C1 segment of cervical spinal cord (tissue), 14 donors: ENCODE results near the gene PHC2.

Source experiments
- DNase-seq, 14 donors: peaks; one replicate each; lab custom pipeline; 2025; lab: John Stamatoyannopoulos, UW

PHC2 gene

DNA sequence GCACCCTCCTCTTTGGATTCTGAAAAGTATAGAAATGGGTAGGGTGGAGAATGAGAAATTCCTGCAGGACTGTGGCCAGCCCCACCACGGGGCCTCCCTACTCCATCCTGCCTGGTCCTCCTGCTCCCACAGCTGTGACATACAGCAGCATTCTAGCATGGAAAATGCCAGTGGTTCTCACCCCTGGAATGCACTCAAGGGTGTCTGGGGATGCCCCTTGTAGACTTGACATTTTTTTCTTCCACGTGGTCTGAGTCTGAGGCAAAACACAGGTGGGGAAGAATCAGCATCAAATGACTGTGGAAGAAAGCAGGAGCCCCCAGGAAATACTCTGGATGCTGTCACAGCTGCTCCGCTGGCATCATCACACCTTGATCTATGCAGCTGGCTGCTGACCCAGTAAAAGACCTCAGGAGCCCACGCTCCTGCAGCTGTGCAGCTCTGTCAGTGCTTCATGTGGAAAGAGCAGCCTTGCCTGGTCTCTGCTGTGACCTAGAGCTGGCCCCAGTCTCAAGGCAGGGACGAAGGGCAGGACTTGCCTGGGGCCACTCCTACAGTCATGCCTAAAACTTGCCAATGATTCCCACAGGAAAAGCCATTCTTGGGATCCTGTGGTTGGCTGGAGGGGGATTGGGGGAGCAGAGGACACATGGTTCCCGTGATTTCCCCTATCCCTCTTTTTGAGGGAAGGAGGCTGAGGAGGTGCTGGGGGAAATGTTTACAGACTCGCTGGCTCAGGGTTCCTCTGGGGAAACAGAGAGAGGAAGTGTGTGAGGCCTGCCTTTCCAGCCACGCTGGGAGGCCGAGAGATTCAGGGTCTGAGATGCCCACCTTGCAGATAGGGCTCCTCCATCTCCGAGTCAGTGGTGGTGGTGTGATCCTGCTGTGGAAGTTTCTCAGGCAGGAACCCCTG, 99.2 kb downstream of the PHC2 start:
- no peak for DNase-seq

DNA sequence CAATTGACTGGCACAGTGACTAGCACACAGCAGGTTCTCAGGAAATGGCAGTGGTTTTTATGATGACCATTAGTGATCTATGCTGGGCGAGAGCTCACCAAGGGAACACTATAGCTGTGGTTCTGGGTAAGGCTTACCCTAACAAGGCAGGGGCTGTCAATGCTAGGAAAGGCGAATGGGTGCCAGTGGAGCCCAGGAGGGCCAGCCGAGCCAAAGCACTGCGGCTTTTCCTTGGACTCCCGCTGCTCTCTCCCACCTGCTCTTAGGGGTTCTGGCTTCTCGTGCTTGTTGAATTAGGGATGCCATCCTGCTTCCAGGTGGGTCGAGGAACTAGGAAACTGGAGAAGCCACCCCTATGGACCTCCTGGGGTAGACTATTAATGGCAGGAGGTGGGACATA, 100.0 kb downstream of the PHC2 start:
- DNase-seq: no peak

DNA sequence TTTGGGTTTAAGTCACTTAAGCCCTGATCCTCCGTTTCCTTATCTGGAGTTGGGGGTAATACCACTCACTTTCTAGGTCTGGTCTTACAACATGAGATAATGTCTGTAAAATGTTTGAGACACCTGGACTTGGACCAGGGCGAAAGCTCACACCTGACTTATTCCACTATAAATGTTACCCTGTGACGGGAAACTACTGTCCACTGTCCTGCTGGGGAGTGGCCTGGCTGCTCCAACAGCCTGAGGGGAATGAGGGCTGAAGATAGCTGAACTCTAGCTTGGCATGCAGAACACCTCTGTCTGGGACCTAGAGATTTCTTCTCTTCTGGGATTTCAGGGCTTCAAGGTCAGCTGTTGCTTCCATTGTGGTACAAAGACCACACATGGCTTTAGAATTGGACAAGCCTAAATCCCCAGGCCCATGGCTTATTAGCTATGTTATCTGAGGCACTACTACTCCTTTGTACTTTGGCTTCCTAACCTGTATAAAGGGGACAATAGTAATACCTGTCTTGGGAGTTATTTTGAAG, 100.5 kb downstream of the PHC2 start:
- DNase-seq: no peak

DNA sequence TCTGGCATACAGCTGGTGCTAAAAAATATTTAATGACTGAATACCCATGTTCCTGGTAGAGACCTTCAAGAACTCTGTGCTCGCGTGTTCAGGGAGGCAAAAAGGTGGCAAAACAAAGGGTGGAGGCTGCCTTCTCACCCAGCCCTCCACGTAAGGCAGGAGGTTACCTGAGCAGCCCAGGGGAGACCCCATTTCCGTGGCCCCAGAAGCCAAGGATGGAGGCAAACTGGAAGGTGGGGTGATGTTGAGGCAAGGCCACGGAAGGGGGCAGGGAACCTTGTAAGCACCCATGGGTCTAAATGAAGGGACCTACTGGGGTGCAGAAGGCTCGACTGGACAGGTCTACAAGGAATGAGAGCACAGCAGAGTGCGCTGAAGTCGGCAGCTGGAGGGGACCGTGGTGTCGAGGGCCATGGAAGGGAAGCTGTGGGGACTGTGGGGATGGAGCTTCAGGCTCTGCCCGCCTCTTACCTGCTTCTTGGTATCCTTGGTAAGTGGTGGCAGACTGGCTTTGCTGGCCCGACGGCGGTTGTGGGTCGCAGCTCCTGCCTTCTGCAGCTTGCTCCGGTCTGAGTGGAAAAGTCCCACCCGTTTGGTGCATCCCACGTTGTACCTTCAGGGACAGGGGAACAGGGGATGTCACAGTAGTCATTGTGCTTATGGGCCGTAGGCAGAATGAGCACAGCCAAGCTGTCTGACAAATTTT, 101.1 kb downstream of the PHC2 start:
- no peak for DNase-seq

DNA sequence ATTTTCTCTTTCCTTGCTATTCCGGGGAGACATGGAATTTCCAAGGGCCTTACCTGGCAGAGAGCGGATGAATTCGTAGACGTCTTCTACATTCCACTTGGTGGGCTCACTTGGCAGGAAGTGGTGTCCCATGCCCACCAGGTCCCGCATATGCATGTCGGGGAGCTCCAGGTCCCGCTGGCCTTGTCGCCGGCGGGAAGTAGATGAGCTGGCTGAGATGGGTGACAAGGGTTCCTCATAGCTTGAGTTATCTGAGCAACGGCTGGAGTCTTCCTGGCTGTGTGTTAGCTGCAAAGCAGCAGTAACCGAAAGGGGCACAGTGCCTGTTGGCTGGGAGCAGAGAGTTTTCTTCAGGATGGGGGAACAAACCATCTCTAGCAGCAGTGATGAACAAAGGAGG, 102.1 kb downstream of the PHC2 start:
- peak in 1 of 14 donors; percentile 24 for DNase-seq

DNA sequence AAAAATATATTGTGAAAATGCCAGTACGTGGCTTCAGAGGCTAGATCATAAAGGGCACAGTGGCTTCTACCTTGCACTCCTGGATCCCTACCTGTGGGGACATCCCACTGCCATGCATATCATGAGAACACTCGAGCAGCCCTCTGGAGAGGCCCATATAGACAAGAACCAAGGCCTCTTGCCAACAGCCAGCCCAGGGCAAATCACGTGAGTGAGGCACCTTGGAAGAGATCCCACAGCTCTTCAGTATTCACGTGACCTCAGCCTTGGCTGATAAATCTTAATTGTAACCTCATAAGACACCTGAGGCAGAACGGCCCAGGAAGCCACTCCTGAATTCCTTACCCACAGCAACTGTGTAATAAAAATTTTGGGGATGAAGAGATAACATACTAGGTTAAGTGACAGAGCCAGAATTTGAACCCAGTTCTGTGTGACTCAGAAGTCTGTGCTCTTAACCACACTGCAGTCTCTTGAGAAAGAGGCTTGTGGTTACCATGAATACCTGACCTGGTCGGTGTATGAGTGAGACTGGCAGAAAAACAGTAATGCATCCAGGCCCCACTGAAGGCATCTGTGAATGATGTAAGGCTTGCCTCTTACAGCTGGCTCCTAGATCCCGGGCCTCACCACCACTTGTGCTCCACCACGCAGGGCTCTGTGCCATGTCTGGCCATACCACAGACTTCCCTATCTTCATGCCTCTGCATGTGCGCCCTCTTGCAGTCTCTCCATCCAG, 103.1 kb downstream of the PHC2 start:
- DNase-seq: peak in 4 of 14 donors; percentile 23 to 49 (median 30)

DNA sequence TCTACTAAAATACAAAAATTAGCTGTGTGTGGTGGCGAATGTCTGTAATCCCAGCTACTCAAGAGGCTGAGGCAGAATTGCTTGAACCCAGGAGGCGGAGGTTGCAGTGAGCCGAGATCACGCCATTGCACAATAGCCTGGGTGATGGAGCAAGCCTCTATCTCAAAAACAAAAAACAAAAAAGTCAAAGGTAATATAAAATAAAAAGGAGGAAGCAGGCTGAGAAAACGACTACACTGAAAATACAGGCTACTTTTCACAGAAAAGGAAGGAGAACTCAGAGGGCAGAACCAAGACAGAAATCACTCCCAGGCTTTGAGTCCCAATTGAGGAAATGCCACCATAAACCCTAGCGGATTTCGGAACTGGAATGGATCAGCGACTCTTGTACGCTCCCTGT, 104.1 kb downstream of the PHC2 start:
- DNase-seq: no peak

DNA sequence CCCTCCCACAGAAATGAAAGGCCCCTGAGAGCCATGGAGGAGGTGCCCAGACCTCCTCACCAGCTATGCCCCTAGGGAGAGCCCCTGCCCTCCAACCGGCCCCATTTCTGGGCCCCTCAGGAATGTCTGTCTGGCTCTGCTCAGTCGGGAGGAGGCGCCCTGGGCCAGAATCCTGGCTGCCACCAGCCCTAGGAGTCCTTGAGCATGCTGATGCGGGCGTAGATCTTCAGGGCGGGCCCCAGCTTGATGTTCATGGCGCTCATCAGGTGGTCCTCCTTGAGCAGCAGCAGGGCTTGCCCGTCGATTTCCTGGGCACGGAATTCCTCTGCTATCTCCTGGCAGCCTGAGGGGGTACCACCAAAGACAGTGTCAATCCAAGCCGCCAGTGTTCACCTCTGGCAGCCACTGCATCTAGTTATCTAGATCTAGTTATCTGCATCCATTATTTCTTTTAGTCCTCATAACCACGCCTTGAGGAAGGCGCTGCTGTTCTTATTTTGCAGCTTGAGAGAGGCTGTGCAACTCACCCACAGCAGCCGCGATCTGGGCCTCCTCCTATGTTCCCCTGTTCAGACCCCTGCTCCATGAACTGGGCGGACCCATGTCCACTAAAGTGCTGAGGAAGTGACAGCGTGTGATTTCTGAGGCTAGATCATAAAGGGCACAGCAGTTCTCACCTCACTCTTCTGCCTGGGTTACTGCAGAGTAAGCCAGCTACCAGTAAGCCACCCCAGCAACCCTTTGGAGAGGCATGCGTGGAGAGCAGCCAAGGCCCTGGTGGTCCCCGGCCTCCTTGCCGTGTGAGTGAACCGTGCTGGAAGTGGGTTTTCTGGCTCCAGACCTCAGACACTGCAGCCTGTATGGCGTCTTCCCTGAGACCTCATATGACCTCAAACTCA, 106.0 kb downstream of the PHC2 start:
- no peak for DNase-seq

DNA sequence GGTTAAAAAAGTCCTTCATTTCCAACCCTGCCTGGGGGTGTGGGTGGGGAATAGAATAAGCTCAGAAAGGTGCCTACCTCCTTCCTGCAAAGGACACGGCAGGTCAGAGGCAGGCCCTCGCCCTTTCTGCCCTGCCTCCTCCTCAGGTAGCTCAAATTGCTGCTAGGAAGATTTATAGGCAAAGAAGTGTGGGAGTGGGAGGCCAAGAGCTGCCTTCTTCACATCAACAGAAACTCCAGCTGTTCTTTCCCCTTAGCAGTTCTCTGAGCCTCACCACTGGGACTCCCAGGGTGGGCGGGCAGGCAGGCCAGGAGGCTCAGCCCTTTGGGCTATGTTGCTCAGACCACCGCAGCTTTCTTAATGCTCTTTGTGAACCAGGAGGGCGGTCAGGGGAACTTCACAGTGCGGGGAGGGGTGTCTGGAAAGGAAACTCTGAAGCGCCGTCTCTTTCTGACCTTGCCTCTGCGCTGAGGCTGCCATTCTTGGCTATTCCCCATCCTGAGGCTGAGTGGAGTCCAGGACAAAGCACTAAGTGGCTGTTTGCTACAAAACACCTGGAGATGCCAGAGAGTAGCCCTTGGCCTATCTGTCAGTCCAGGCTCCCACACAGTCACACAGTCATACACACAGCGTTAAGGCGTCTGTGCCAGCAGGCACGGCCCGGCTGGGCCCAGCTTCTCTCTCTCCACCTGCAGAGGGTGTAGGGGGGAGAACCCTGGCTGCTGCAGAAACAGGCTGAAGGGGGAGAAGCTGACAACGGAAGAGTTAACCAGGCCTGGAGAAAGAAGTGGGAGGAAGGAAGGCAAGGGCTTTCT, 107.0 kb downstream of the PHC2 start:
- DNase-seq: no peak

DNA sequence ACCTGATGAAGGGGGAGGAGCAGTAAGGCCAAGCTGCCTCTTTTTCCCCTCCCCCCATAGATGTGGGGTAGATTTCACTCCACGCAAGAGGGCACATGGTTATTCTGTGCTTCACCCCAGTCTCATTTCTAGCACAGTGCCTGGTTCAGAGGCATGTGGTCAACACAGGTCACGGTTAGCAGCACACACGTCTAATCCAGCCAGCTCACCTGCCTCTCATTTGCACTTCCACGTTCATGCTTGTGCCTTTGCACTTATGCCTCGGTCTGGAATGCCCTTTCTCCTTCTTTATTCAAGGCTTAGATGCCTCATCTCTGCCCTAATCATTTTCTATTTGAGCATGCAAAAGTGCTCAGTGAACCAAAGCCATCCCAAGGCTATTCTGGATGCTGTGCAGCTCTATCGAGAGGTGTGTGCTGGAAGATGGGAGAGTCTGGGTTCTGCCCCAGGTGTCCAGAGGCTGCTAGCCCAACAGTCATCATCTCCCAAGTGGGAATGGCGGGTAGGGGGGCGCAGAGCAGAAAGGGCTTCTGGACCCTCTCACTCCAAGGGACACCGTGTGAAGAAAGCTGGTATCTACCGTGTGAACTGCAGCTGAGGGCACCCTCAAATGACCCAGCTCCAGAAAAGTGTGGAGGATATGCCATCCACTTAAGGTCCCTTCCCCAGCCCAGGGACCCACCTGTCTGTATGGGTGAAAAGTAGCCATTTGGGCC, 107.9 kb downstream of the PHC2 start:
- DNase-seq: no peak

DNA sequence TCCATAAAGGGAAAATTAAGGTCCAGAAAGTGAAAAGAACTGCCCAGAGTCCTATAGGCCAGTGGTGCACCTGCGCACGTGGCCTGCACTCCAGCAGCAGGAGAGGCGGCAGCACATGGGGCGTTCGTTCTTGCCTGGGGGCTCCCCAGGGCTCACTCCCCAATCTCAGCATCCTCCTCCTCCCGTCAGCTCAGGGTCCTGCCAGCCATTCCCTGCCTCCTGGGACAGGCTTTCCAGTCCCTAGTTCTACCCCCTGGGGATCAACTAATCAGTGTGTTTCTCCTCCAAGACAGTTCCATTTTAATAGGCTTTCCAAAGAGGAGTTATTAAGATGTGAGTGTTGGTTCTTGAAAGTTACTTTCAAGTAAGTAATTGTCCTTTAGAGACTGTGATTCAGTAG, 108.8 kb downstream of the PHC2 start:
- no peak for DNase-seq

DNA sequence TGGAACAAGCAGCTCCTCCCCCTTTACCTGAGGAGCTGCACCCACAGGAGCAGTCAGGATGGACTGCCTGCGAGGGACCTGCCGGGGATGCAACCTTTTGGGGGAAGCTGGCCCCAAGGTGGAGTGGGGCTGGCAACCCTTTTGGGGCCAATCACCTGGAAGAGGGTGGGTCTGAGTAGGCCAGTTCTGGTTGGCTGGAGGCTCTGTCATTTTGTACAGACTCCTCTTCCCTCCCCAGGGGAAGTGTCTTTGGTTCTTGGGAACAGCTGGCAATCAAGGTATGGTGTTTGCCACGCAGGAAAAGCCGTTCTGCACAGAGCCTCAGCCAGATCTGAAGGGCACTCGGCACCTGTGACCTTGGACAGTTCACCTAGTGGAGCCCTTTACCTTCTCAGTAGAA, 109.7 kb downstream of the PHC2 start:
- DNase-seq: no peak

DNA sequence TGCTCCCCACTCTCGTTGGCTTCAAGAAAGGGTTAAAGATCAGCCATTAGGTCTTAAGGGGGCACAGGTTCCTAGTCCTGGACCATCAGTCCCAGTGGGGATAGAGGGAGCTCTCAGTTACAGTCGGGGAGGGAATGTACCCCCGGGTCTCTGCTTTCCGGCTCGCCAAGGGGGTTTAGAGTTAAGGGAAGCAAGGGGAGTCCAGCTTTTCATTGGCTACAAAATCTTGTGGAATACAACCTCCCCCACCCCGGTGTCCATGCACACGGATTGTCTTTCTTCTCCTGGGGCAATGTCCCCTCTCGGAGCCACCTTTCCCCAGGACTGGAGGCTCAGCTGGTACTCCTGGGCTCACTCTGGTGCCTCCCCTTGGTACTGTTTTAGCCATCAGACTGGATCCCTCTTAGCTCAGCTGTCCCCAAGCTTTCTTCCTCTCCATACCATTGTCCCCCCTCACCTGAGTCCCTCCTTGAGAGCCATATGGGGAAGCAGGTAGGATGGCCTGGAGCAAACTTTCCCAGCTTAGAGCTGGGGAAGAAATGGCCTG, 110.2 kb downstream of the PHC2 start, which contains the start of gene A3GALT2:
A3GALT2 (minus strand) TSS at position 480 of the 547 bp plus-strand sequence; CDS start at position 480, 0 bp downstream.
- DNase-seq: no peak

DNA sequence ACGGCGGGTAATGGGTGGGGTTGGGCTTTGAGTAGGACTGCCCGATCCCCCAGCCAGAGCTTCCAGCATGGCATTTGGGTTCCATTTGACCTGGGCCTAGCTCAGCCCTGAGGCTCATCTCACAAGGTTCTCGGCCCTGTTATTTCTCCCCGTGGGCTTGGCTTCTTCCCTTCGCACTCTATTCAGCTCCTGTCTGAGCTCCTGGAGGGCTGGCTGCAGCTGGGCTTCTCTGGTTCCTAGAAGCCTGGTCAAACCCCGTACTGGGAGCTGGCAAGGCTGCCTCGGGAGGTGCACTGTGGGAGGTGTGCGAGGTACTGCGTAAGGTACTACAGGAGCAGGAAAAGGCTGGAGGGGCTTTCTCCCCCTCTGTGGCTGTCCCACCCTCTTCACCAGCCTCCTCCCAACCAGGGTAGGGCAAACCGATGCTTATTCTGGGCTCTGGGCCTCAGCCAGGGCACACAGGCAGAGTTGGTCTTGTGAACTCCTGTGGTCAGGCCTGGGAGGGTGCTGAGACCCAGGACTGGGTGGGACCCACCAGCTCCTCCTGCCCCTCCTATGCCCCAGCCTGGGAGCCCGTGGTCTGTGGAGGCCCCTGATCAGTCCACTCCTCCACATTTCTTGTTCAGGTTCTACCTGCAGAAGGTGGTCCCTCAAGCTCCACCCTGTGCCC, 110.8 kb downstream of the PHC2 start:
- no peak for DNase-seq

DNA sequence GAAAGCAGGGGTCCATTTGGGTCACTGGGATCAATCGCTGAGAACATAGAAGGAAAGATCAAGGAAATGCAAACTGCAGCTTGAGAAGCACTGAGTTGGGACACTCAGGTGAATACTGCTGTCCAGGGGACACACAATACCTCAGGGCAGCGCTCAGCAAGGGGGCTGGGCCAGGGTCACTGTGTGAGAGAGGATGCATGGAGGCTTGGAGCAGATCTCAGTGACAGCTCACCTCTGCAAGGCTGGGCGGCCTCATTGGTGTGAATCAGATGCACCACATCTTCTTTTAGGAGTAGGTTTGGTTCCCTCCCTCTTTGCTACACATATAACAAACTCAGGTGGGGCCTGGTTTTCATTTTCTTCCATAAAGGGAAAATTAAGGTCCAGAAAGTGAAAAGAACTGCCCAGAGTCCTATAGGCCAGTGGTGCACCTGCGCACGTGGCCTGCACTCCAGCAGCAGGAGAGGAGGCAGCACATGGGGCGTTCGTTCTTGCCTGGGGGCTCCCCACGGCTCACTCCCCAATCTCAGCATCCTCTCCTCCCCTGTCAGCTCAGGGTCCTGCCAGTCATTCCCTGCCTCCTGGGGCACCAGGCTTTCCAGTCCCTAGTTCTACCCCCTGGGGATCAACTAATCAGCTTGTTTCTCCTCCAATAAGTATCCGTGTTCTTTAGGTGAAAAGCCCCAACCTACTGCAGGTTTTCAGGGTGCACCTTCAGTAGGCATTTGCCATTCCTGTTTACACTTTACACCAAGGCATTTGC, 111.5 kb downstream of the PHC2 start:
- DNase-seq: no peak

DNA sequence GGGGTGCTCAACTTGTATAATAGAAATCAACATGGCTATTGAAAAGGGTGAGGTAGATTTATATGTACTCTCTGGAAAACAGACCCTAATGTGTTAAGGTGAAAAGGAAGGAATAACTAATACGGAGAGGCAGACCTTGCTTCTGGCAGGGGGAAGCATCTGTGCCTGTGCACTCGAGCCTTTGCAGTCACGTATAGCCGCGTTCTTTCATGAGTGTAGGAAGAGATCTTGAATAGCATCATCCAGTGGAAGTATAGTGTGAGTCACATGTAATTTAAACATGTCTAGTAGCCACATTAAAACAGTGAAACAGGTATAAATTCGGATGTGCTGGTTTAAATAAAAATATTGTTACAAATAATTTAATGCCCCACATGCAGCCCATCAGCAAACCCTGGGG, 112.9 kb downstream of the PHC2 start:
- no peak for DNase-seq

DNA sequence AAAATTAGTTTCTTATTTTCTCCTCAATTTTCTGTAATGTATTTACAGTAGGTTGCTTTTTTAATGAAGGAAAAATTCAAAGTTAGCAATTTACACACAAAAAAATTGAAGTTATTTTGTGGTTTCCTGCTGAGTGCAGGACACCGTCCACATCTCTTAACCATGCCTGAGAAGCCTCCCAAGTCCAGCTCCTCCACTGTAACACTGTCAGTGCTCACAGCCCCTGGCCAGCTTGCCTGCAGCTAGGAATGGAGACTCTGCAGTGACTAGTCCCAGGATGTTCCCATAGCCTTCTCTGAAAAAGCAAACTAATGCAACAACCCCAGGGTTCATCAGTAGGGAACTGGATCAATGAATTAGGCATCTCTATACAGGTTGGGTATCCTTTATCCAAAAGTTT, 113.5 kb downstream of the PHC2 start:
- DNase-seq: no peak

DNA sequence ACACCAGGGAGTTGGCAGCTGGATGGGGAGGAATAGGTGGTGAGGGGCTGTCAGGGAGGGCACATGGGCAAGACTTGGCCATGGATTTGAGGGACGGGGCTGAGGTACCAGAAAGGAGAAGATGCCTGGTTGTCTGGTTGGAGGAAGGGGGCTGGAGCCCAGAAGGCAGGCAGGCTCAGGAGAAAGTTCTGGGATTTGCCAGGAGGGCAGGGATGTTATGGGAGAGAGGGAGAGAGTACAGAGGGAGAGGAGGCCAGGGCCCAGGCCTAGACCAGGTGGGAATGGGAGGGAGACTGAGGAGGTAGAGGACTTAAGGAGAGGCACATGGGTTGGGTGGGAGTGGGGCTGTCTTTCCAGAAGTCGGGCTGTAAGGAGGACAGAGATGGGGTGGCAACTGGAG, 114.3 kb downstream of the PHC2 start:
- DNase-seq: no peak
